Measurements from ENCODE around the gene COL18A1.

Gene COL18A1

DNA sequence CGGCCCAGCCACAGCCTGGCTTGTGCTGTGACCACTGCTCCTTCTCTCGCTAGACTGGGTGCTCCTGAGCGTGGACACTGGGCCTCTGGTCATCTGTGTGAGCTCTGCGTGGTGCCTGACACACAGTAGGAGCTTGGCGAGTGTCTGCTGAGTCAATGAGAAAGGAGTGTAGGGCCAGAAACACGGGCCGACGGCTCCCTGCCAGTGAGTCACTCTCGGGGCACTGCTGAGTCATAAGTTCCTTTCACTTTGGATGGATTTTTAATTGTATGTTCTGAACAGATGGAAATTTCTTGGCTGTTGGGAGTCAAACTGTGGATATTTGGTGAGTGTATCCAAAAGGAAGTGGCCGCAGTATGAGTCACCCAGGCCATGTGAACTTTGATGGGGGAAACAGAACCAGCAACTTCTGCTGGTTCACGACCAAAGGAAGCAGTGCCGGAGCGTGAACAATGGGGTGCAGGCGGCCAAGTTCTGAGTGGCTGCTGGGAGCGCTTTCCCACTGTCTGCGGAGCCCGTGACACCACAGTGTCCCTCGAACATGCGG is 41.0 kb upstream of the COL18A1 start:
- no peak overlapping the region for H3K4me3 ChIP-seq (ENCODE audit: low read depth, low read length)
- in situ Hi-C loops (cut with HindIII; ENCODE audit: low sequenced_read_pairs): no loop called here
- peak; percentile 99 for DNase-seq (ENCODE audit: low read depth, low spot score)
- TF ChIP-seq, protein P1, sequence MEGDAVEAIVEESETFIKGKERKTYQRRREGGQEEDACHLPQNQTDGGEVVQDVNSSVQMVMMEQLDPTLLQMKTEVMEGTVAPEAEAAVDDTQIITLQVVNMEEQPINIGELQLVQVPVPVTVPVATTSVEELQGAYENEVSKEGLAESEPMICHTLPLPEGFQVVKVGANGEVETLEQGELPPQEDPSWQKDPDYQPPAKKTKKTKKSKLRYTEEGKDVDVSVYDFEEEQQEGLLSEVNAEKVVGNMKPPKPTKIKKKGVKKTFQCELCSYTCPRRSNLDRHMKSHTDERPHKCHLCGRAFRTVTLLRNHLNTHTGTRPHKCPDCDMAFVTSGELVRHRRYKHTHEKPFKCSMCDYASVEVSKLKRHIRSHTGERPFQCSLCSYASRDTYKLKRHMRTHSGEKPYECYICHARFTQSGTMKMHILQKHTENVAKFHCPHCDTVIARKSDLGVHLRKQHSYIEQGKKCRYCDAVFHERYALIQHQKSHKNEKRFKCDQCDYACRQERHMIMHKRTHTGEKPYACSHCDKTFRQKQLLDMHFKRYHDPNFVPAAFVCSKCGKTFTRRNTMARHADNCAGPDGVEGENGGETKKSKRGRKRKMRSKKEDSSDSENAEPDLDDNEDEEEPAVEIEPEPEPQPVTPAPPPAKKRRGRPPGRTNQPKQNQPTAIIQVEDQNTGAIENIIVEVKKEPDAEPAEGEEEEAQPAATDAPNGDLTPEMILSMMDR (IDR thresholded peaks at IDR 0.05; ENCODE audit: low read depth, low read length): no peak

GRCh38 chr21:45364468-45365185 is 40.3 kb upstream of the COL18A1 start:
- DNase-seq (ENCODE audit: low read depth, low spot score): no peak
- H3K4me3 ChIP-seq (ENCODE audit: low read depth, low read length): no peak overlapping the region
- in situ Hi-C loops (cut with HindIII; ENCODE audit: low sequenced_read_pairs): no loop called here
- TF ChIP-seq, protein P1 (IDR thresholded peaks at IDR 0.05; ENCODE audit: low read depth, low read length): no peak

DNA sequence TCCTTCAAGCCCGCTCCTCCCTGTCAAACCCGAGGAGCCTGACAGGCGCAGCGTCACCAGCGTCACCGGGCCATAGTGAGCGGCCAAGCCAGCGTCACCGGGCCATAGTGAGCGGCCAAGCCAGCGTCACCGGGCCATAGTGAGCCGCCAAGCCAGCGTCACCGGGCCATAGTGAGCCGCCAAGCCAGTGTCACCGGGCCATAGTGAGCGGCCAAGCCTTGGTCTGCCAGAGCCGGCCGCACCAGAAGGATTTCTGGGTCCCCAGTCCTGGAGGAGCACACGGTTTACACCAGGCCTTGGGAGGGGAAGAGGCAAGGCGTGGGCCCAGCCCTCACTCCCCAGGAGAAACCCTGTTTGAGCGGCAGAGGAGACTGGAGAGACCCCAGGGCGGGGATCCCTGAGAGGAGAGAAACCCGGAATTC is 39.8 kb upstream of the COL18A1 start:
- DNase-seq (ENCODE audit: low read depth, low spot score): no peak
- TF ChIP-seq, protein P1 (IDR thresholded peaks at IDR 0.05; ENCODE audit: low read depth, low read length): no peak
- no peak overlapping the region for H3K4me3 ChIP-seq (ENCODE audit: low read depth, low read length)
- in situ Hi-C loops (cut with HindIII; ENCODE audit: low sequenced_read_pairs): no loop called here

- peak; percentile 73 for DNase-seq (ENCODE audit: low read depth, low spot score)
- TF ChIP-seq, protein P1 (IDR thresholded peaks at IDR 0.05; ENCODE audit: low read depth, low read length): no peak
- in situ Hi-C loops (cut with HindIII; ENCODE audit: low sequenced_read_pairs): no loop called here
- no peak overlapping the region for H3K4me3 ChIP-seq (ENCODE audit: low read depth, low read length)
Measured at GRCh38 chr21:45365608-45366241, 39.2 kb upstream of the COL18A1 start.

- TF ChIP-seq, protein P1 (IDR thresholded peaks at IDR 0.05; ENCODE audit: low read depth, low read length): no peak
- in situ Hi-C loops (cut with HindIII; ENCODE audit: low sequenced_read_pairs): no loop called here
- H3K4me3 ChIP-seq (ENCODE audit: low read depth, low read length): no peak overlapping the region
- DNase-seq (ENCODE audit: low read depth, low spot score): no peak
Measured at GRCh38 chr21:45366476-45366875, 38.5 kb upstream of the COL18A1 start.

DNA sequence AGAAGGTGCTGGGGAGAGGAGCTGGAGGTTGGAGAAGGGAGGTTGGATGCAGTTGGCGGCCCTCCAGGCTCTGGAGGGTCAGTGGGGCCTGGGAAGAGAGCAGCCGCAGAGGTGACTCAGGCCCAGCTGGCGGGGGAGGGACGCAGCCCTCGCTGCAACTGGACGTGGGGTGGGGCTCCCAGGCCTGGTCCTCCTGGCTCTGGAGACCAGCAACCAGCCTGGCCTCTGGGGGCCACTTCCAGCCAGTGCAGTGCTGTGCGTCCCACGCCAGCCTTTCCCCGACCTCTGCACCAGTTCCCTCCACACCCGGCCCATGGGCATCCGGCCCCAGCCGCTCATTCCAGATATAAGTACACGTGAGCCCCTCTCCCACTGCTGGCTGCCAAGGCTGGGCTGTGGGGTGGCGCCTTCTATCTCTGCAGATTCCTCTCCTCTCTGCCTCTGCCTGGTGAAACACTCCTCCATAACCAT is 38.0 kb upstream of the COL18A1 start:
- H3K4me3 ChIP-seq (ENCODE audit: low read depth, low read length): no peak overlapping the region
- in situ Hi-C loops (cut with HindIII; ENCODE audit: low sequenced_read_pairs): no loop called here
- peak; percentile 97 for DNase-seq (ENCODE audit: low read depth, low spot score)
- TF ChIP-seq, protein P1 (IDR thresholded peaks at IDR 0.05; ENCODE audit: low read depth, low read length): peak; percentile 19
